Measurements from ENCODE around the gene CCN6. TPM values are rescaled to one million over a fixed set of nuclear protein-coding genes. Genes with fewer than 3 reads are reported as not detected.
A peak's percentile ranks its signal among the peaks of the same experiment; 100 is the strongest.

The CCN6 gene
- total RNA-seq, 1 donor from 2014 or later: not detected

DNA sequence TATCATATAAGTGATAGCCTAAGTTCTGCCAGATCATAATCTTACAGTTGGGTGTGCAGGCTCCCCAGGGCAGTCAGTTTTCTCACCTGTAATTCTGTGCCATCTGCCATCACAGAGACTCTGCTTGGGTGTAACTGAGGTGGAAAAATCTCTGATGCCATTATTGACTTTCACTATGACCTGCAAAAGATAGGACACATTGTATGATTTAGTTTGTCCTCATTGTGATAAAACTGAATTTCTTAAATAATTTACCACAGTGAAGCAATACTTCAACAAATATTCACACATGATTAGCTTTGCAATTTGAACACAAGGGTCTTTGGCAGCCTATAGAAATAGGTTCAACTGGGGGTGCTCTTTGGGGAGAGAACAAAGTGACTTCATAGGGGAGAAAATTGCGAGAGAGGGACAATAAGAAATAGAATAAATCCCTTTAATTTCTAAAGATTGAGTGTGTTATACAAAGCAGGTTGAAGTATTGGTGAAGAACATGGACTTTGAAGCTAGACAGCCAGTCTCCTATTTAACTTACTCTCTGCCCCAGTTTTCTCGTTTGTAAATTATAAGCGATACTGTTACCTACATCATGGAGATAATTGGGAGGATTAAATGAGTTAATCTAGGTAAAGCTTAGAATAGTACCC lies 60.8 kb downstream of the CCN6 start:
- Mint-ChIP-seq H3K4me1 (peaks cover 9% of the 10 kb centered on the region), H3K4me3 (no peak overlapping the region), H3K9me3 (no peaks in the 10 kb centered on the region), H3K27ac (no peak overlapping the region), H3K27me3 (ENCODE audit: insufficient read depth, low read depth) (no peaks in the 10 kb centered on the region), H3K36me3 (no peaks in the 10 kb centered on the region)
- Histone ChIP-seq H3K27ac (no peak overlapping the region), H3K27me3 (no peaks in the 10 kb centered on the region), H3K36me3 (no peaks in the 10 kb centered on the region), H2AFZ (replicated peaks) (no peak overlapping the region), H3K79me2 (ENCODE audit: low read depth) (no peaks in the 10 kb centered on the region), H3K4me2 (no peak overlapping the region), H3K9ac (no peak overlapping the region), H3K4me1 (no peaks in the 10 kb centered on the region), H4K20me1 (ENCODE audit: low read depth) (no peaks in the 10 kb centered on the region), H3K9me3 (ENCODE audit: low read depth) (no peaks in the 10 kb centered on the region), H3F3A (ENCODE audit: low read depth) (no peaks in the 10 kb centered on the region), H3K4me3 (no peak overlapping the region)
- DNase-seq (ENCODE audit: low spot score): no peak
- TF ChIP-seq, protein P1, sequence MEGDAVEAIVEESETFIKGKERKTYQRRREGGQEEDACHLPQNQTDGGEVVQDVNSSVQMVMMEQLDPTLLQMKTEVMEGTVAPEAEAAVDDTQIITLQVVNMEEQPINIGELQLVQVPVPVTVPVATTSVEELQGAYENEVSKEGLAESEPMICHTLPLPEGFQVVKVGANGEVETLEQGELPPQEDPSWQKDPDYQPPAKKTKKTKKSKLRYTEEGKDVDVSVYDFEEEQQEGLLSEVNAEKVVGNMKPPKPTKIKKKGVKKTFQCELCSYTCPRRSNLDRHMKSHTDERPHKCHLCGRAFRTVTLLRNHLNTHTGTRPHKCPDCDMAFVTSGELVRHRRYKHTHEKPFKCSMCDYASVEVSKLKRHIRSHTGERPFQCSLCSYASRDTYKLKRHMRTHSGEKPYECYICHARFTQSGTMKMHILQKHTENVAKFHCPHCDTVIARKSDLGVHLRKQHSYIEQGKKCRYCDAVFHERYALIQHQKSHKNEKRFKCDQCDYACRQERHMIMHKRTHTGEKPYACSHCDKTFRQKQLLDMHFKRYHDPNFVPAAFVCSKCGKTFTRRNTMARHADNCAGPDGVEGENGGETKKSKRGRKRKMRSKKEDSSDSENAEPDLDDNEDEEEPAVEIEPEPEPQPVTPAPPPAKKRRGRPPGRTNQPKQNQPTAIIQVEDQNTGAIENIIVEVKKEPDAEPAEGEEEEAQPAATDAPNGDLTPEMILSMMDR (IDR thresholded peaks at IDR 0.05): no peak
- TF ChIP-seq EZH2phosphoT487 (IDR thresholded peaks at IDR 0.05): no peak
- TF ChIP-seq EZH2 (IDR thresholded peaks at IDR 0.05): no peak

DNA sequence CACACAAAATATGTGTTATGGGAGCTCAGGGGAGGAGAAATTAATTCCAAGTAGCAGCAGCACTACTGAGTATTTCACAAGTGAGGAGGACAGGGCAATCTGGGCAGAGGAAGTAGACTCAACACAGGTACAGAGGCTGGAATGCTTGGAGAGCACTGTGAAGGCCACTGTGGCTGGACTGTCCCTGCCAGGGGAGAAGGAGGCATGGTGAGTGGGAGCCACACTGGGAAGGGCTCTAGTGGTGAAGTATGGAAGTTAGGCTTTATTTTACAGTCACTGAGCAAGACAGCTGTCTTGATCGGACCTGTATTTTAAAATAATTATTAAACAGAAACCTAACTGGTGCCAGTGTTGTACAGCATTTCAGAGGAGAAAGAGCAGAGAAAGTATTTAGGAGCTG lies 62.3 kb downstream of the CCN6 start:
- H3K27me3 Mint-ChIP-seq (ENCODE audit: insufficient read depth, low read depth): no peaks in the 10 kb centered on the region
- H3K4me3 ChIP-seq: no peak overlapping the region
- H3K4me1 Mint-ChIP-seq: peaks cover 7% of the 10 kb centered on the region
- H3K27me3 ChIP-seq: no peaks in the 10 kb centered on the region
- H2AFZ ChIP-seq (replicated peaks): no peak overlapping the region
- no peak overlapping the region for H3K4me3 Mint-ChIP-seq
- H3K36me3 Mint-ChIP-seq: no peaks in the 10 kb centered on the region
- H3K36me3 ChIP-seq: no peaks in the 10 kb centered on the region
- DNase-seq (ENCODE audit: low spot score): no peak
- no peaks in the 10 kb centered on the region for H3K4me1 ChIP-seq
- TF ChIP-seq EZH2 (IDR thresholded peaks at IDR 0.05): no peak
- TF ChIP-seq, protein P1 (IDR thresholded peaks at IDR 0.05): peak; percentile 9
- H3K4me2 ChIP-seq: no peak overlapping the region
- H3K27ac Mint-ChIP-seq: no peak overlapping the region
- H4K20me1 ChIP-seq (ENCODE audit: low read depth): no peaks in the 10 kb centered on the region
- H3F3A ChIP-seq (ENCODE audit: low read depth): no peaks in the 10 kb centered on the region
- no peaks in the 10 kb centered on the region for H3K79me2 ChIP-seq (ENCODE audit: low read depth)
- no peaks in the 10 kb centered on the region for H3K9me3 Mint-ChIP-seq
- no peaks in the 10 kb centered on the region for H3K9me3 ChIP-seq (ENCODE audit: low read depth)
- no peak overlapping the region for H3K9ac ChIP-seq
- H3K27ac ChIP-seq: no peak overlapping the region

DNA sequence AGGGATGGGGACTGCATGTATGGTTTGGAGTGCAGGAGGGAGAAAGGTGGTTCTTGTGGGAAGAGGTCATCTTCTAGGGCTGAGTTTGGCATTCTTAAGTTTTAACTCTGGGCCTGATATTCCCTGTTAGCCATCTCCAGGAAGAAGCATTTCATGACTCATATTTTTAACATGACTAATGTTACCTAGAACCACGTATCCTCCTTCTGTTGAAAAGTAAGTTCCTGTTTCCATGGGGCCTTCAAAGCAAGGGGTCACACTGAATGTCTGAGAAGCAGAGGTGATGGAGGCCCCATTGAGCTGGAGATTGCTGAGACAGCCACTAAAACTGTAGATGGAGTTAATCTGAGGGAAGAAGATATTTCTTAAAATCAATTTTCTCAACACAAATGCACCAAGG lies 63.6 kb downstream of the CCN6 start:
- H3K27ac Mint-ChIP-seq: no peak overlapping the region
- Histone ChIP-seq H3K36me3 (no peaks in the 10 kb centered on the region), H3K9ac (no peak overlapping the region), H3K27ac (no peak overlapping the region), H2AFZ (replicated peaks) (peak overlapping the region; percentile 6), H3K4me2 (no peak overlapping the region), H3K9me3 (ENCODE audit: low read depth) (no peaks in the 10 kb centered on the region), H3K4me1 (no peaks in the 10 kb centered on the region), H3K4me3 (no peak overlapping the region), H4K20me1 (ENCODE audit: low read depth) (no peaks in the 10 kb centered on the region), H3K27me3 (no peaks in the 10 kb centered on the region), H3K79me2 (ENCODE audit: low read depth) (no peaks in the 10 kb centered on the region), H3F3A (ENCODE audit: low read depth) (no peaks in the 10 kb centered on the region)
- no peaks in the 10 kb centered on the region for H3K9me3 Mint-ChIP-seq
- H3K4me3 Mint-ChIP-seq: no peak overlapping the region
- TF ChIP-seq EZH2phosphoT487 (IDR thresholded peaks at IDR 0.05) (no peak), EZH2 (IDR thresholded peaks at IDR 0.05) (no peak)
- TF ChIP-seq, protein P1 (IDR thresholded peaks at IDR 0.05): no peak
- DNase-seq (ENCODE audit: low spot score): no peak
- no peaks in the 10 kb centered on the region for H3K36me3 Mint-ChIP-seq
- no peaks in the 10 kb centered on the region for H3K4me1 Mint-ChIP-seq
- no peaks in the 10 kb centered on the region for H3K27me3 Mint-ChIP-seq (ENCODE audit: insufficient read depth, low read depth)

Measured in neural progenitor cell (in vitro differentiated cells).